IMR-90 (cell line): ENCODE results near the gene MFSD6.

Experiments
- CEBPB ChIP-seq: IDR thresholded peaks from 2 replicates; pipeline ENCODE4 v1.6.1; 2012; ENCODE audit warnings: low read depth, low read length, improper control_type of control experiment
- MXI1 ChIP-seq: IDR thresholded peaks from 2 replicates; pipeline ENCODE4 v1.6.1; 2012; ENCODE audit warnings: low read depth, mild to moderate bottlenecking, low read length, moderate library complexity, borderline replicate concordance
- POLR2A ChIP-seq: IDR thresholded peaks from 2 replicates; pipeline ENCODE4 v1.6.1; 2012; ENCODE audit warnings: mild to moderate bottlenecking, low read depth, low read length
- RAD21 ChIP-seq: IDR thresholded peaks from 2 replicates; pipeline ENCODE4 v1.6.1; 2012; ENCODE audit warnings: low read length, improper control_type of control experiment
- RCOR1 ChIP-seq: IDR thresholded peaks from 2 replicates; pipeline ENCODE4 v1.6.1; 2012; ENCODE audit warnings: mild to moderate bottlenecking, low read length, improper control_type of control experiment; ENCODE audit not compliant: insufficient replicate concordance
- SMC3 ChIP-seq: fragments of 150-350 bp; IDR thresholded peaks from 2 replicates; pipeline ENCODE4 v1.6.1; 2016; ENCODE audit warnings: low read depth, mild to moderate bottlenecking, antibody characterized with exemption, low read length, moderate library complexity
- TF ChIP-seq, protein P1 (sequence below): conservative IDR thresholded peaks from 2 replicates; pipeline ENCODE4 v1.5.1; 2012; ENCODE audit warnings: mild to moderate bottlenecking, low read depth, low read length, improper control_type of control experiment
- TF ChIP-seq, protein P2 (sequence below): fragments of 150-350 bp; IDR thresholded peaks from 2 replicates; pipeline ENCODE4 v1.6.1; 2017; ENCODE audit warnings: mild to moderate bottlenecking, antibody characterized with exemption, low read length, low read depth

DNA sequence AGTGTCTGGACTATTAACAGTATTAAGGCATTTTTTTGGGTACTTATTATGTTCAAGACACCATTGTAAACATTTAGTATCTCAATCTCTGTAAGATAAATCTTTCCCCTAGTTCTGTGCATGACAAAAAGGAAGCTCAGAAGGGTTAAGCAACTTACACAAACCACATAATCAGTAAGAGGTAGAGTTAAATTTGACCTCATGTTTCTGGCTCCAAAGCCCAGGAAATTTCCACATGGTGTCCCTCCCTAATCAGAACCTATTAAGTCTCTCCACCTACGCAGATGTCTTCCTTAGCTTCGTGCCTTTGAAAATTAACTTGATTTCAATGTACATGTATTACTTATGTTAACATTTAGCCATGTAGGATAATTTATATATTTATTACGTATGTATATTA, 2.0 kb downstream of the MFSD6 start:
- TF ChIP-seq, protein P1, sequence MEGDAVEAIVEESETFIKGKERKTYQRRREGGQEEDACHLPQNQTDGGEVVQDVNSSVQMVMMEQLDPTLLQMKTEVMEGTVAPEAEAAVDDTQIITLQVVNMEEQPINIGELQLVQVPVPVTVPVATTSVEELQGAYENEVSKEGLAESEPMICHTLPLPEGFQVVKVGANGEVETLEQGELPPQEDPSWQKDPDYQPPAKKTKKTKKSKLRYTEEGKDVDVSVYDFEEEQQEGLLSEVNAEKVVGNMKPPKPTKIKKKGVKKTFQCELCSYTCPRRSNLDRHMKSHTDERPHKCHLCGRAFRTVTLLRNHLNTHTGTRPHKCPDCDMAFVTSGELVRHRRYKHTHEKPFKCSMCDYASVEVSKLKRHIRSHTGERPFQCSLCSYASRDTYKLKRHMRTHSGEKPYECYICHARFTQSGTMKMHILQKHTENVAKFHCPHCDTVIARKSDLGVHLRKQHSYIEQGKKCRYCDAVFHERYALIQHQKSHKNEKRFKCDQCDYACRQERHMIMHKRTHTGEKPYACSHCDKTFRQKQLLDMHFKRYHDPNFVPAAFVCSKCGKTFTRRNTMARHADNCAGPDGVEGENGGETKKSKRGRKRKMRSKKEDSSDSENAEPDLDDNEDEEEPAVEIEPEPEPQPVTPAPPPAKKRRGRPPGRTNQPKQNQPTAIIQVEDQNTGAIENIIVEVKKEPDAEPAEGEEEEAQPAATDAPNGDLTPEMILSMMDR, result no peak
- TF ChIP-seq CEBPB, result no peak
- no peak for TF ChIP-seq MXI1
- no peak for TF ChIP-seq RAD21
- TF ChIP-seq POLR2A, result no peak
- TF ChIP-seq RCOR1, result no peak
- TF ChIP-seq SMC3, result no peak
- TF ChIP-seq, protein P2, sequence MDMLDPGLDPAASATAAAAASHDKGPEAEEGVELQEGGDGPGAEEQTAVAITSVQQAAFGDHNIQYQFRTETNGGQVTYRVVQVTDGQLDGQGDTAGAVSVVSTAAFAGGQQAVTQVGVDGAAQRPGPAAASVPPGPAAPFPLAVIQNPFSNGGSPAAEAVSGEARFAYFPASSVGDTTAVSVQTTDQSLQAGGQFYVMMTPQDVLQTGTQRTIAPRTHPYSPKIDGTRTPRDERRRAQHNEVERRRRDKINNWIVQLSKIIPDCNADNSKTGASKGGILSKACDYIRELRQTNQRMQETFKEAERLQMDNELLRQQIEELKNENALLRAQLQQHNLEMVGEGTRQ, result no peak
